ENCODE measurements around the gene ELFN1. TPM values are rescaled to one million over a fixed set of nuclear protein-coding genes. Genes with fewer than 3 reads are reported as not detected.
A peak's percentile ranks its signal among the peaks of the same experiment; 100 is the strongest.

Gene ELFN1
- polyA plus RNA-seq, 1 donor from 2014 or later = 0.54 TPM

- Mint-ChIP-seq H3K4me3 (no peak overlapping the region), H3K36me3 (peaks cover 5% of the 10 kb centered on the region), H3K27me3 (no peaks in the 10 kb centered on the region), H3K27ac (no peak overlapping the region), H3K9me3 (peaks cover 1 to 12% (median 3%) of the 10 kb centered on the region in 3 donors), H3K4me1 (peaks cover 0 to 1% (median 0%) of the 10 kb centered on the region in 3 donors)
Observed at GRCh38 chr7:1638215-1638661, 31.8 kb upstream of the ELFN1 start.

DNA sequence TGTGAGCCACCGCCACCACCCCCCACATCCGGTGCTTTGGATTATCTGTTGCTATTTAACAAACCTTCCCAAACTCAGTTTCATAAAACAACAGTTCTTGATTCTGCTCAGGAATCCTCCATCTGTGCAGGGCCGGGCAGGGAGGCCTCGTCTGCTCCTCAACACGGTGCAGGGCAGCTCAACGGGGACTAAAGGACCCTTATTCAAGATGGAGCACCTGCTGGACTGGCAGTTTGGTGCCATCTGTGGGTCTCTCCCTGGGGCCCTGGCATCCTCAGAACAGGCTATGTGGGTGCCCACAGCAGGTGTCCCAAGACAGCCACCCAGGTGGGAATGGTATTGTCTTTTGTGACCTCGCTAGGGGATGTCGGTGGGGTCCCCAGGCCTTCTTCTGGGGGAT is 31.0 kb upstream of the ELFN1 start:
- H3K27ac Mint-ChIP-seq = no peak overlapping the region

GRCh38 chr7:1639532-1640175 is 30.4 kb upstream of the ELFN1 start:
- Mint-ChIP-seq H3K36me3 (peaks cover 4% of the 10 kb centered on the region), H3K27ac (no peak overlapping the region), H3K4me1 (peaks cover 0 to 1% (median 0%) of the 10 kb centered on the region in 3 donors), H3K4me3 (no peak overlapping the region), H3K9me3 (peaks cover 0 to 8% (median 3%) of the 10 kb centered on the region in 3 donors), H3K27me3 (peaks cover 3% of the 10 kb centered on the region)

More for the DNA sequence above, 31.0 kb upstream of the ELFN1 start:
- Mint-ChIP-seq H3K9me3 (peaks cover 0 to 12% (median 3%) of the 10 kb centered on the region in 3 donors), H3K36me3 (peaks cover 5% of the 10 kb centered on the region), H3K4me3 (no peak overlapping the region), H3K27me3 (peaks cover 3% of the 10 kb centered on the region), H3K4me1 (peaks cover 0 to 1% (median 0%) of the 10 kb centered on the region in 3 donors)

- H3K27ac Mint-ChIP-seq = no peak overlapping the region
- H3K27me3 Mint-ChIP-seq = peaks cover 3% of the 10 kb centered on the region
- H3K4me3 Mint-ChIP-seq = no peak overlapping the region
- H3K9me3 Mint-ChIP-seq = peaks cover 0 to 4% (median 3%) of the 10 kb centered on the region in 3 donors
- peaks cover 4% of the 10 kb centered on the region for H3K36me3 Mint-ChIP-seq
- peaks cover 0 to 1% (median 0%) of the 10 kb centered on the region in 3 donors for H3K4me1 Mint-ChIP-seq
Observed at GRCh38 chr7:1640376-1641172, 29.5 kb upstream of the ELFN1 start.

DNA sequence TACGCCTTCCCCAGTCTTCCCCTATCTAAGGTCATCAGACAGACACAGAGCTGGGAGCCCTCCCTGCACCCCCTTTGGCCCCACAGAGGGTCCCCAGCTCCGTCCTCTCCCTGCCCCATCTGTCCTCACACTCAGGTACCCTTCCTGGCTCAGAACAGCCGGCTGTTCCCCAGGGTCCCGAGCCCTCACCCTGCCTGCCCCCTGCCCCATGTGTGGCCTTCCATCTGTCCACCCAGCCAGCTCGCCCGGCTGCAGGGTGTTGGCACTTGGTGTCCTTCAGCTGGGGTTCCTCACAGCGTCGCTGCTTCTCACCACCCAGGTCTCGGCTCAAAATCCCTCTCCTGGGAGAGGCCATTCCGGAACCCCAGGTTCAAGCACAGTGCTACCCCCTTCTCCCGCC is 28.9 kb upstream of the ELFN1 start:
- Mint-ChIP-seq H3K27ac (no peak overlapping the region), H3K4me3 (peak overlapping the region in 1 of 4 donors; percentile 5), H3K27me3 (peaks cover 5% of the 10 kb centered on the region), H3K36me3 (peaks cover 4% of the 10 kb centered on the region), H3K4me1 (peaks cover 0 to 1% (median 0%) of the 10 kb centered on the region in 3 donors), H3K9me3 (peaks cover 0 to 3% (median 0%) of the 10 kb centered on the region in 3 donors)

DNA sequence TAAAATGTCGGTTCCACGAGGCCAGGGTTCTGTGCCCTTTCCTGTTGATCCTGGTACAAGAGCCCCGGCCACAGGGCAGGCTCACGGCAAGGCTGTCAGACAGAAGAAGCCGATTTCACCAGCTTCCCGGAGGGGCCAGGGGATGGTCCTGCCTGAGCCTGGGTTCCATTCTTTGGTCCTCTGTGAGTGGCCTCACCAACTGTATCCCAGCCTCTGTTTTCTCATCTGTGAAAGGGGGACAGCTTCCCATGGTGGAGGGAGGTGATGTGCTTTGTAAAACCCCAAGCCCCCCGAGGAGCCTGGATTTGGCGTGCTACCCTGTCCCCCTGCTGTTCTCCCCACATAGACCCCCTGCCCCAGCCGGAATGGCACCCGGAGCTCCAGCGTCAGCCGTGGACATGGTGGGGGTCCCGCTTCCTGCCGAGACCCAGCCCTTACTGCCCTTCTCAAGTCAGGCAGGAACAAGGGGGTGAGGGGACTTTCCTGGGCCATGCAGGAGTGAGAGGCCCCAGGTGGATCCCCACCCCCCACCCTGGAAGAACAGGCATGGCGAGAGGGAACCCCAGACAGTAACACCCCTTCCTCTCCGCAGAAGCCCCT is 28.3 kb upstream of the ELFN1 start:
- H3K4me3 Mint-ChIP-seq = peak overlapping the region in 1 of 4 donors; percentile 5
- H3K27me3 Mint-ChIP-seq = peaks cover 5% of the 10 kb centered on the region
- peaks cover 4% of the 10 kb centered on the region for H3K36me3 Mint-ChIP-seq
- H3K4me1 Mint-ChIP-seq = peaks cover 0 to 1% (median 0%) of the 10 kb centered on the region in 3 donors
- H3K27ac Mint-ChIP-seq = no peak overlapping the region
- peaks cover 0 to 3% (median 0%) of the 10 kb centered on the region in 3 donors for H3K9me3 Mint-ChIP-seq

DNA sequence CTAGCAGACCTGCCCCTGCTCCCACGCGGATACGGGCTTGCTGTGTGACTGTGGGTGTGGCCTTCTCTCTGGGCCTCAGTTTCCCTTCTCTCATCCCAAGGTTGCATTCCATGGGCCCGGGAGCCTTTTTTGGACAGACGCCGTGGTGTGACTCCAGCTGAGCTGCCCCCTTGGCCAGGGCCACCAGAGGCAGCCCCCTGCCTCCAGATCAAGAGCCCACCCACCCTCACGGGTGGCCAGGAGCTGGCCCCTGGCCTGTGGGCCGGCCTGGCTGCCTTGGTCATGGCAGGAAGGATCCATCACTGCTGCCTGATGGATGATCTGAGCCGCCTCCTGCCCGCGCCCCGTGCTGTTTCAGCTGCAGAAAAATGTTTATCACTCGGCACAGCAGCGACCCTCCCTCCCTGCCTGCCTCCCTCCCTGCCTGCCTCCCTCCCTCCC is 27.8 kb upstream of the ELFN1 start:
- Mint-ChIP-seq H3K27ac (no peak overlapping the region), H3K36me3 (peaks cover 1% of the 10 kb centered on the region), H3K4me3 (no peak overlapping the region), H3K9me3 (no peaks in the 10 kb centered on the region), H3K4me1 (peaks cover 0 to 1% (median 0%) of the 10 kb centered on the region in 3 donors), H3K27me3 (peaks cover 11% of the 10 kb centered on the region)

DNA sequence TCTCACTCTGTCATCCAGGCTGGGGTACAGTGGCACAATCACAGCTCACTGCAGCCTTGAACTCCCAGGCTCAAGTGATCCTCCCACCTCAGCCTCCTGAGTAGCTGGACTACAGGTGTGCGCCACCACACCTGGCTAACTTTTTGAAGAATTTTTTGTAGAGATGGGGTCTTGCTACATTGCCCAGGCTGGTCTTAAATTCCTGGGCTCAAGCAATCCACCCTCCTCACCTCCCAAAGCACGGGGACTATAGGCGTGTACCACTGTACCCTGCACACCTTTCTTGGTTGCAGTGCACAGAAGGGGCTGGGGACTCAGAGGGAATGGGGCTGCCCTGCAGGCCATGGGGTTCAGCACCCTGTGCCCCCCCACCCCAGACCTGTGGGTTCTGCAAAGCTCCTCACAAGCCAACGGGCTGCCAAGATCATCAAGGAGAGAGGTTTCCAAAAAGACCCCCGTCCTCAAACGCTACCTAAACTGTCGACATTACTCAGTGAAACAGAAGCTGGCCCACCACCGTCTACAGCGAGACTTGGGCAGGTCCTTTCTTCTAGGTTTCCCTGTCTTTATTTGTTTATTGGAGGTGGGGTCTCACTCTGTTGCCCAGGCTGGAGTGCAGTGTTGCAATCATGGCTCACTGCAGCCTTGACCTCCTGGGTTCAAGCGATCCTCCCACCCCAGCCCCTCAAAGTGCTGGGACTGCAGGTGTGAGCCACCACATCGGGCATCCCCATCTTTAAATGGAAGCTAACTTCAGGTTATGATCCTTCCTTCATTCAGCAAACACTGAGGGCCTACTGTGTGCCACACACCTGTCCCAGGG is 26.6 kb upstream of the ELFN1 start:
- Mint-ChIP-seq H3K27me3 (peaks cover 15% of the 10 kb centered on the region), H3K27ac (no peak overlapping the region), H3K4me3 (peak overlapping the region in 2 of 4 donors; percentile 17 to 66), H3K9me3 (no peaks in the 10 kb centered on the region), H3K36me3 (no peaks in the 10 kb centered on the region), H3K4me1 (peaks cover 0 to 1% (median 0%) of the 10 kb centered on the region in 3 donors)

DNA sequence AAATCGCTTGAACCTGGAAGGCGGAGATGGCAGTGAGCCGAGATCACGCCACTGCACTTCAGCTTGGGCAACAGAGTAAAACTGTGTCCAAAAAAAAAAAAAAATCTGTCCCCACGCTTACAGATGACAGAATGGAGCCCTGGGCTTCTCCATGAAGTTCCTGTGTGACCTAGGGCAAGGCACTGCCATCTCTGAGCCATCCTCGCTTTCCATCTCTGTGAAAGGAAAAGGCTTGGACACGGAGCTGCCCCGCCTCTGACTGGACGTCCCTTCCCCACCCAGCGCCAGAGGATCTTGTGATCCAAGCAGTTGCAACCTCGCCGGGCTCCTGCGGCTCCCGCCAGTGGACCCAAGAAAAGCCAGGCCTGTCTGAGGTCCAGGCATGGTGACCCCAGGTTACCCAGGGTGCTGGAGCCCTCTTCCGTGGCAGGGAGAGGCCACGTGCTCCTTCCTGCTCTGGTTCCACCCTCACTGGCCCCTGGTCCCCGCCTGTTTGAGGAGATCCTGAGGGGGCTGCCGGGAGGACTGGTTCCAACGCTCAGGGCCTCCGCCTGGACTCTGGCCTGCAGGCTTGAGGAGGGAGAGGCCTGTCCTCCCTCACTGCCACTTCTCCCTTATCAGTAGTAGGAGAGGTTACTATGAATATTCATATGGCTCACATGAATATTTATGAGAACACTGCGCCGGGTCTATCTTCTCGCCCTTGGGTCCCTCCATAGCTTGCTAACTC is 25.6 kb upstream of the ELFN1 start:
- H3K9me3 Mint-ChIP-seq = no peaks in the 10 kb centered on the region
- no peak overlapping the region for H3K27ac Mint-ChIP-seq
- peaks cover 22% of the 10 kb centered on the region for H3K27me3 Mint-ChIP-seq
- no peaks in the 10 kb centered on the region for H3K36me3 Mint-ChIP-seq
- H3K4me1 Mint-ChIP-seq = peaks cover 0 to 1% (median 0%) of the 10 kb centered on the region in 3 donors
- H3K4me3 Mint-ChIP-seq = no peak overlapping the region

DNA sequence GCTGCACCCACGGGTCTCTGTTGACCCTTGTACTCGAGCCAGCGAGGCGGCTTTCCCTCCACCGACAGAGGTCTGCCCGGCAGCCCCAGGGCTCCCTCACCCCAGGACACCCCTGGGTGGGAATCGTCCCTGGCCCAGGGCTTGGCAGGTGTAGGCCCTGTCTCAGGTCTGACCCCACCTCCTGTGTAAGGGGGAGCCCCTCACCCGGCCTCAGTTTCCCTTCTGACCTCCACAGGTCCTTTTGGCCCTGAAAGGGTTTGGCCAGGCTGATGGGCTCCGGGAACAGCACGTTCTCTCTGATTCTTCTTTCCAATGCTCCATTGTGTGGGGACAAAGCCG is 25.0 kb upstream of the ELFN1 start:
- Mint-ChIP-seq H3K9me3 (no peaks in the 10 kb centered on the region), H3K4me3 (no peak overlapping the region), H3K27ac (no peak overlapping the region), H3K27me3 (peaks cover 24% of the 10 kb centered on the region), H3K4me1 (peaks cover 0 to 1% (median 0%) of the 10 kb centered on the region in 3 donors), H3K36me3 (no peaks in the 10 kb centered on the region)

DNA sequence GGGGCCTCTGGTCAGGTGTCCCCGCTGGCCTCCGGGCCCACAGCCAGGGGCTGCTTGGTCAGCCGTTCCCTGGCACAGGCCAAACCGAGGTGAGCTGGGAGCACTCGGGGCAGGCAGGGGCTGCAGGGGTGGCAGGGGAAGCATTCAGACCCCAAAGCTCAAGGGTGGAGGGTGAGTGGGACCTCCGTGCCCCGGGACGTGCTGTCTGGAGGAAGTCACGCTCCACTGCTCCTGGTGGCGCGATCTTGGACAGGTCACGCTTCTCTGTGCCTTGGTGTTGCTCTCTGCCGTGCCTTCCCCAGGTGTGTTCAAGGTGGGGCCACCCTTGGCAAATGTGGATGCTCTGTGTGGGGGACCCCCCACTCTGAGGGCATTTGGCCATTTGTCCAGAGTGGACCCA is 24.6 kb upstream of the ELFN1 start:
- Mint-ChIP-seq H3K36me3 (no peaks in the 10 kb centered on the region), H3K27me3 (peaks cover 24% of the 10 kb centered on the region), H3K4me3 (no peak overlapping the region), H3K27ac (no peak overlapping the region), H3K9me3 (no peaks in the 10 kb centered on the region), H3K4me1 (peaks cover 0 to 1% (median 0%) of the 10 kb centered on the region in 3 donors)

DNA sequence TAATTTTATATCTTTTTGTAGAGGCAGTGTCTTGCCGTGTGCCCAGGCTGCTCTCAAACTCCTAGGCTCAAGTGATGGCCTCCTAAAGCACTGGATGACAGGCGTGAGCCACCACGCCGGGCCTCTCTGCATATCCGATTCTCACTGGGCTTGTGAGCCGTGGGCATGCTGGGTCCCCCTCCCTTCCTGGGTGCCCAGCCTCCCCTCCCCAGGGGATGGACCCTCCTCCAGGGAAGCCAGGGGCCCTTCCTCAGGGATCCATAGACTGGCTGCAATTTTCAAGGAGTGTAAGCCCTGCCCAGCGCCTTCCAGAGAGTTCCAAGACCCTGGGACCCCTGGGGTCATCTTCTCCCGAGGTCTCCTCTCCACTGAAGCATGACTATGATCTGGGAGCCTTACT is 23.7 kb upstream of the ELFN1 start:
- peaks cover 0 to 1% (median 0%) of the 10 kb centered on the region in 3 donors for H3K4me1 Mint-ChIP-seq
- no peak overlapping the region for H3K4me3 Mint-ChIP-seq
- H3K27ac Mint-ChIP-seq = no peak overlapping the region
- H3K9me3 Mint-ChIP-seq = no peaks in the 10 kb centered on the region
- H3K27me3 Mint-ChIP-seq = peaks cover 25% of the 10 kb centered on the region
- no peaks in the 10 kb centered on the region for H3K36me3 Mint-ChIP-seq

- H3K4me1 Mint-ChIP-seq = peaks cover 0 to 1% (median 0%) of the 10 kb centered on the region in 3 donors
- peaks cover 25% of the 10 kb centered on the region for H3K27me3 Mint-ChIP-seq
- no peak overlapping the region for H3K4me3 Mint-ChIP-seq
- H3K9me3 Mint-ChIP-seq = no peaks in the 10 kb centered on the region
- H3K27ac Mint-ChIP-seq = no peak overlapping the region
- no peaks in the 10 kb centered on the region for H3K36me3 Mint-ChIP-seq
Observed at GRCh38 chr7:1646957-1647891, 22.9 kb upstream of the ELFN1 start.
